ENCODE results near the gene MTCH1. TPM values are rescaled to one million over a fixed set of nuclear protein-coding genes. Genes with fewer than 3 reads are reported as not detected.

Gene MTCH1
- total and polyA plus RNA-seq, 9 of the 15 experiments (the other 6 are each of a cell fraction or from before 2014, with no cell fraction given): 7.9 to 161 (median 118) TPM

- no peaks in the 10 kb centered on the region for H3K36me3 ChIP-seq (ENCODE audit: control insufficient read depth, insufficient read depth, low read length)
- no TSS peak for BruUV-seq (replicated peaks)
- ChIA-PET CTCF (ENCODE audit: low intra/inter-chr PET ratio) (interaction anchor here (0.6 kb wide), 1 partner anchor 121 kb away, joined by 4 read pairs; no protein-coding TSS in a partner anchor), POLR2A (interaction anchor here (0.9 to 7.6 kb wide), 4 partner anchors 17 to 226 kb away, joined by 3 to 128 read pairs (median 3); partner anchors contain the start of genes PIM1 and TMEM217)
- in situ Hi-C loops (cut with MboI): no loop called here
- H3K9me1 ChIP-seq (ENCODE audit: control insufficient read depth, insufficient read depth, low read length): no peaks in the 10 kb centered on the region
- H3K27me3 ChIP-seq (ENCODE audit: control insufficient read depth in 2 of 2, insufficient read depth in 2 of 2, low read length in 2 of 2): no peaks in the 10 kb centered on the region
- H3K9me3 ChIP-seq (replicated peaks; ENCODE audit: control insufficient read depth, insufficient read depth, low read depth, low read length): peaks cover 12% of the 10 kb centered on the region
- no peaks in the 10 kb centered on the region for H3K79me2 ChIP-seq (ENCODE audit: control insufficient read depth, insufficient read depth, low read length)
- no peak overlapping the region for H3K27ac ChIP-seq (ENCODE audit: extremely low read depth, low read depth, low read length)
- peaks cover 15 to 44% of the 10 kb centered on the region in 2 experiments for H3K4me1 ChIP-seq (replicated peaks in 1 of 2; ENCODE audit: control insufficient read depth in 2 of 2, insufficient read depth in 2 of 2, low read length in 2 of 2)
- no peak overlapping the region for H3K4me2 ChIP-seq (ENCODE audit: insufficient read depth, low read length)
- no peak overlapping the region for H3K4me3 ChIP-seq
- no peaks in the 10 kb centered on the region for H4K20me1 ChIP-seq (replicated peaks; ENCODE audit: control insufficient read depth, insufficient read depth, low read length)
- FAIRE-seq: no peak
- H2AFZ ChIP-seq (ENCODE audit: low read depth, low read length): no peak overlapping the region
- WGBS (ENCODE audit: insufficient coverage, low coverage, missing lambda C conversion rate): 76% methylated on average over 7 of the region's 7 CpGs
- 0 out of 2 replicates have a peak, but pooled peaks have one; percentile 50 for TF ChIP-seq SMARCA5 (IDR thresholded peaks at IDR 0.05)
- no peak for TF ChIP-seq ZBTB8A (IDR thresholded peaks at IDR 0.05; ENCODE audit: partially characterized antibody)
- TF ChIP-seq KDM5B (IDR thresholded peaks at IDR 0.05; ENCODE audit: insufficient replicate concordance, low read depth, low read length): no peak
- no peak for TF ChIP-seq KLF13 (tag; IDR thresholded peaks at IDR 0.05; ENCODE audit: borderline replicate concordance, low read depth)
- peak; percentile 41; the same call in 1 of the 2 replicates for TF ChIP-seq BCOR (IDR thresholded peaks at IDR 0.05)
- TF ChIP-seq RBM25 (IDR thresholded peaks at IDR 0.05; ENCODE audit: low read depth, low read length, severe bottlenecking): peak; percentile 55
- TF ChIP-seq, protein P1, sequence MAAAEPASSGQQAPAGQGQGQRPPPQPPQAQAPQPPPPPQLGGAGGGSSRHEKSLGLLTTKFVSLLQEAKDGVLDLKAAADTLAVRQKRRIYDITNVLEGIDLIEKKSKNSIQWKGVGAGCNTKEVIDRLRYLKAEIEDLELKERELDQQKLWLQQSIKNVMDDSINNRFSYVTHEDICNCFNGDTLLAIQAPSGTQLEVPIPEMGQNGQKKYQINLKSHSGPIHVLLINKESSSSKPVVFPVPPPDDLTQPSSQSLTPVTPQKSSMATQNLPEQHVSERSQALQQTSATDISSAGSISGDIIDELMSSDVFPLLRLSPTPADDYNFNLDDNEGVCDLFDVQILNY (CRISPR knock-in tag; IDR thresholded peaks at IDR 0.05): no peak
- no peak for TF ChIP-seq TFE3 (CRISPR knock-in tag; IDR thresholded peaks at IDR 0.05)
- no peak for TF ChIP-seq ZKSCAN8 (CRISPR knock-in tag; IDR thresholded peaks at IDR 0.05)
- no peak for TF ChIP-seq NFRKB (IDR thresholded peaks at IDR 0.05; ENCODE audit: low read depth)
- TF ChIP-seq GATA2 (CRISPR knock-in tag; IDR thresholded peaks at IDR 0.05): no peak
- no peak for TF ChIP-seq PCBP1 (IDR thresholded peaks at IDR 0.05; ENCODE audit: low read depth, low read length, poor library complexity, severe bottlenecking)
- no peak for ATAC-seq
- H3K9ac ChIP-seq (ENCODE audit: insufficient read depth in 1 of 2, low read depth in 2 of 2, low read length in 2 of 2): peak overlapping the region in 1 of 2 experiments; percentile 62; a peak in 1 of 4 replicates
- no peak for DNase-seq (ENCODE audit: extremely low read depth in 1 of 4, low spot score in 3 of 4)
- intact Hi-C loops (cut with micrococcal nuclease): no loop called here
Measured at GRCh38 chr6:37032239-37032638, 46.2 kb upstream of the MTCH1 start.
